Measurements from ENCODE around the gene TMEM260.

The TMEM260 gene

DNA sequence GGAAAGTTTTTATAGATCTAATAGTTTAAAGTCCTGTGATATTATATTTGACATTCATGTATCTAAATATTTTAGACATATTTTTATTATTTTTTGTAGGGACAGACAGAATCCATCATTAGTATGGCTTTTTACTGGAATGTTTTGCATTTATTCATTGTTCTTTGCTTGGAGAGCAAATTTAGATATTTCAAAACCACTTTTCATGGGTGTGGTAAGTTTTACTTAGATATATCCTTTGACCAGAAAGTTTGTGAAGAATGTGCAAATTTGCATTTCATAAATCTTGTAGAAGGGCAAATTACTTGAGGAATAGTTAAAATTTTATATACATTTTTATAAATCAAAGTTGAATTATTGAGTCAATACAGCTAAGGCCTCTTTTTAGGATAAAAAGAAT is 37.5 kb downstream of the TMEM260 start:
- DNase-seq (ENCODE audit: low spot score), result no peak
- in situ Hi-C loops (cut with MboI; ENCODE audit: low pct_unique_long_range_greater_than_20kb, low sequenced_read_pairs, unreplicated experiment), result no loop called here
- TF ChIP-seq, protein P1, sequence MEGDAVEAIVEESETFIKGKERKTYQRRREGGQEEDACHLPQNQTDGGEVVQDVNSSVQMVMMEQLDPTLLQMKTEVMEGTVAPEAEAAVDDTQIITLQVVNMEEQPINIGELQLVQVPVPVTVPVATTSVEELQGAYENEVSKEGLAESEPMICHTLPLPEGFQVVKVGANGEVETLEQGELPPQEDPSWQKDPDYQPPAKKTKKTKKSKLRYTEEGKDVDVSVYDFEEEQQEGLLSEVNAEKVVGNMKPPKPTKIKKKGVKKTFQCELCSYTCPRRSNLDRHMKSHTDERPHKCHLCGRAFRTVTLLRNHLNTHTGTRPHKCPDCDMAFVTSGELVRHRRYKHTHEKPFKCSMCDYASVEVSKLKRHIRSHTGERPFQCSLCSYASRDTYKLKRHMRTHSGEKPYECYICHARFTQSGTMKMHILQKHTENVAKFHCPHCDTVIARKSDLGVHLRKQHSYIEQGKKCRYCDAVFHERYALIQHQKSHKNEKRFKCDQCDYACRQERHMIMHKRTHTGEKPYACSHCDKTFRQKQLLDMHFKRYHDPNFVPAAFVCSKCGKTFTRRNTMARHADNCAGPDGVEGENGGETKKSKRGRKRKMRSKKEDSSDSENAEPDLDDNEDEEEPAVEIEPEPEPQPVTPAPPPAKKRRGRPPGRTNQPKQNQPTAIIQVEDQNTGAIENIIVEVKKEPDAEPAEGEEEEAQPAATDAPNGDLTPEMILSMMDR (IDR thresholded peaks at IDR 0.05; ENCODE audit: extremely low read depth, insufficient read depth, missing control alignments), result no peak

DNA sequence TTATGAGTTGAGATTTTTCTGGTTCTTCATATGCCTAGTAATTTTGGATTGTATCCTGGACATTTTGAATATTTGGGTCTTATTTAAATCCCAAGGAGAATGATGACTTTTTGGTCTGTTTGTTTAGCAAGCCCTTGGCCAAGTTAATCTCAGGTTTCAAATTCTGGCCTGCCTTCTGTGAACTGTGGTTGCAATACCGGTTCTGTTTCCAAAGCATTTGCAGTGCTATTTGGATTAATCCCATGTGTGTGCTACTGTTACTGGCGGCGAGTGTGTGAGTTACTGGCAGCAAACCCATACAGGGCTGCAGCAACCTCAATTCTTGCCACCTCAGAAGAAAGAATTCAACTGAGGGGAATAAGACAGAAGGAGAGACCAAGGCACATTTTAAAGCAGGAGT is 51.1 kb downstream of the TMEM260 start:
- in situ Hi-C loops (cut with MboI; ENCODE audit: low pct_unique_long_range_greater_than_20kb, low sequenced_read_pairs, unreplicated experiment), result no loop called here
- DNase-seq (ENCODE audit: low spot score), result no peak
- TF ChIP-seq, protein P1 (IDR thresholded peaks at IDR 0.05; ENCODE audit: extremely low read depth, insufficient read depth, missing control alignments), result no peak

DNA sequence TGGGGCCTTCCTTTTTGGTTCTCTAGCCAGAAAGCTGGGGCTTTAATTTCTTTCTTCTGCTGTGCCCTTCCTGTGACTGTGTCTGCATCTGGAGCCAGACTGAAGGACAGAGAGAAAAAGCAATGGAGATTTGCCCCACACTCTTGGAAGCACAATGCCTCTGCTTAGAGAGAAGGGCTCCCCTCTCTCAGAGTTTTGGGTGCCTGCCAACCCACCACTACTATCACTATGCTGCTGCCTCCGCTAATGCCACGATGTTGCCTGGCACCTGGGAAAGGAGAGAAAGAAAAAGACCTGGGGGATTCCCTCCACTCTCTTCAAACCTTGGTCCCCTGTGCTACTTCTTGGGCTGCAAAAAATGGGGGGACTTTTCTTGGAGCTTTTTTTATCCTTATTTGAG is 52.6 kb downstream of the TMEM260 start:
- DNase-seq (ENCODE audit: low spot score), result no peak
- TF ChIP-seq, protein P1 (IDR thresholded peaks at IDR 0.05; ENCODE audit: extremely low read depth, insufficient read depth, missing control alignments), result no peak
- in situ Hi-C loops (cut with MboI; ENCODE audit: low pct_unique_long_range_greater_than_20kb, low sequenced_read_pairs, unreplicated experiment), result no loop called here

DNA sequence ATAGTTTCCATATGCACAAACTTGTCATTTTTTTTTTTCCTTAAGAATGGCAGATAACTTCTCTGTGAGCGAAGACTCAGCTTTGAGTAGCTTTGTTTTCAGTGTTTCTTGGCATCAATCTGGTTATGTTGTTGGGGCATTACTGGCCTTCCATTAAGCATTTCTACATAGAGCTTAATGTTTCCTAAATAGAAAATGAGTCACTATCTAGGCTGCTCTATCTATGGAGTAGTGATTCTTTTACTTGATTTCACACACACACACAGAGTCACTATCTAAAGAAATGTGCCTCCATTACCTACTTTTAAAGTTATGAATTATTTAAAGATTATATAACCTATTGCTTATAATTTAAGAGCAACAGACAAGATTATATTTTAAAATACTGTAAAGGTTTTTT is 53.9 kb downstream of the TMEM260 start:
- TF ChIP-seq, protein P1 (IDR thresholded peaks at IDR 0.05; ENCODE audit: extremely low read depth, insufficient read depth, missing control alignments), result no peak

DNA sequence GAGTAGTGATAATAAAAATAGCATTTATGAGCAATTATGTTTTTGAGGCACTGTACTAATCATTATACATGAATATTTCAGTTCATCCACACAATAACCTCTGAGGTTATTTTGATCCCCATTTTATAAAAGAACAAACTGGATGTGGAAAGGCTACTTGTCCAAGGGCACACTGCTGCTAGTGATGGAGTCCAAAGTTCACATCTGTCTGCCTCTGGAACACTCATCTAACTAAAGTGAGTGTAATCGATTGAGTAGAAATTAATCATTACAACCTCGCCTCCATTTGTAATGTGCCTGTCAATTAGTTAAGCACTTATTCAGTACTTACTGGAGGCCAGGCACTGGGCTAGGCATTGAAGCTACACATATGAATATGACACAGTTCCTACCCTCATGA is 55.4 kb downstream of the TMEM260 start:
- in situ Hi-C loops (cut with MboI; ENCODE audit: low pct_unique_long_range_greater_than_20kb, low sequenced_read_pairs, unreplicated experiment), result no loop called here
- TF ChIP-seq, protein P1 (IDR thresholded peaks at IDR 0.05; ENCODE audit: extremely low read depth, insufficient read depth, missing control alignments), result no peak
- DNase-seq (ENCODE audit: low spot score), result no peak

More for the DNA sequence above, 53.9 kb downstream of the TMEM260 start:
- in situ Hi-C loops (cut with MboI; ENCODE audit: low pct_unique_long_range_greater_than_20kb, low sequenced_read_pairs, unreplicated experiment), result no loop called here
- no peak for DNase-seq (ENCODE audit: low spot score)

DNA sequence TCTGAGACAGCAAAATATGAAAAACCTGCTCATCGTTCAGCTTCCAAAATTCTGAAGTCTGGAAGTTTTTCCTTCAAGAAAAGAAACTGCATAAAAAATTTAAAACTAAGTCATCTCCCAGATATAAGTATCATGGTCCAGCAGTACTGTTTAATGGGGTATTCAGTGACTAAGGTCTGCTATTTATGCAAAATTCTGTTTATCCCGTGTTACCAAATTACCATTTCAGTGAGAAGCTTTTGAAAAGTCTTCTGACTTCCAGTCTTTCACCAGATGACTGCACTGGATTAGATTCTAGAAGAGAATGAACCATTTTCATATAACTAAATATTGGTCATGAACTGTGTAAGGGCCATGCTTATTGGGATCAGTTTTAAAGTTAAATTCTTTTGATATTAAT is 67.9 kb downstream of the TMEM260 start:
- no peak for DNase-seq (ENCODE audit: low spot score)
- in situ Hi-C loops (cut with MboI; ENCODE audit: low pct_unique_long_range_greater_than_20kb, low sequenced_read_pairs, unreplicated experiment), result no loop called here
- TF ChIP-seq, protein P1 (IDR thresholded peaks at IDR 0.05; ENCODE audit: extremely low read depth, insufficient read depth, missing control alignments), result no peak
